ENCODE data around the gene CFAP43.
A peak's percentile ranks its signal among the peaks of the same experiment; 100 is the strongest.

Gene CFAP43, protein sequence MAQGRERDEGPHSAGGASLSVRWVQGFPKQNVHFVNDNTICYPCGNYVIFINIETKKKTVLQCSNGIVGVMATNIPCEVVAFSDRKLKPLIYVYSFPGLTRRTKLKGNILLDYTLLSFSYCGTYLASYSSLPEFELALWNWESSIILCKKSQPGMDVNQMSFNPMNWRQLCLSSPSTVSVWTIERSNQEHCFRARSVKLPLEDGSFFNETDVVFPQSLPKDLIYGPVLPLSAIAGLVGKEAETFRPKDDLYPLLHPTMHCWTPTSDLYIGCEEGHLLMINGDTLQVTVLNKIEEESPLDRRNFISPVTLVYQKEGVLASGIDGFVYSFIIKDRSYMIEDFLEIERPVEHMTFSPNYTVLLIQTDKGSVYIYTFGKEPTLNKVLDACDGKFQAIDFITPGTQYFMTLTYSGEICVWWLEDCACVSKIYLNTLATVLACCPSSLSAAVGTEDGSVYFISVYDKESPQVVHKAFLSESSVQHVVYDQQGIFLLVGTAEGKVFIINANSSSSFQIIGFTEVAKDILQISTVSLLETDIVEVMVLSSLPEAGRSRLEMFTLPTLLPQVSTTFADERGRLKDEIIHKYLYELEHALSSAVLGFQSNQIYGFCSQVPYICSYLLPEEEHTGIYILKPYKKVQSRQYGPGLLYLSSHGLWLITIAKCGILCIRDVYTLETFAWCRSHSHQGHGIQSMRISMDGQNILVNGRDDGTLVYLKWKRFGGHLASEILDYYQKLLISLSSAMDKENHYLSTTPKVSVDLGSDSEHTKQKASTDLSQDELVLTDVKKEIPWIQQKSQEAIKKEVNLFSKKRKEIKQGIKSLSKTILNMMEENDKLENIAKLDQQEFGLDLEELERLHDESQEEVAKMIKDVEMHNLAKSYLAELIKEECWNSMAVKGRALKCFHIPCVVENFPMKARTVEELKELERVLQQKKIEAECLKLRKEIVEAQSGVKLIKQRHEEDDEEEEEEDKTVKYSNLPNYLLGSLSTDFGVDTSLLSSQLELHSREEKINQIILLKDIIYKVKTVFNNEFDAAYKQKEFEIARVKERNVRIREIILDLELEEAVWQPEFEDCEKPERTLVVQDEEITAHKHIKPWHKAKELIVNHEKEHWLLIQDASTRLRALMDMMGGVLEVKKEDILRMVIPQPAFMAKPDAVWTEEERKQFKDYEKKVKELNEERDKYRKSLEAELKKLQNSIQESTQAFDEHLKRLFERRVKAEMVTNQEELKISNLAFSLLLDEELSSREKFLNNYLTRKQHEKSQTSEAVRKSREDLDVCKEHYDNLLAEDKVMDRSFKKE (N-terminal part only)

DNA sequence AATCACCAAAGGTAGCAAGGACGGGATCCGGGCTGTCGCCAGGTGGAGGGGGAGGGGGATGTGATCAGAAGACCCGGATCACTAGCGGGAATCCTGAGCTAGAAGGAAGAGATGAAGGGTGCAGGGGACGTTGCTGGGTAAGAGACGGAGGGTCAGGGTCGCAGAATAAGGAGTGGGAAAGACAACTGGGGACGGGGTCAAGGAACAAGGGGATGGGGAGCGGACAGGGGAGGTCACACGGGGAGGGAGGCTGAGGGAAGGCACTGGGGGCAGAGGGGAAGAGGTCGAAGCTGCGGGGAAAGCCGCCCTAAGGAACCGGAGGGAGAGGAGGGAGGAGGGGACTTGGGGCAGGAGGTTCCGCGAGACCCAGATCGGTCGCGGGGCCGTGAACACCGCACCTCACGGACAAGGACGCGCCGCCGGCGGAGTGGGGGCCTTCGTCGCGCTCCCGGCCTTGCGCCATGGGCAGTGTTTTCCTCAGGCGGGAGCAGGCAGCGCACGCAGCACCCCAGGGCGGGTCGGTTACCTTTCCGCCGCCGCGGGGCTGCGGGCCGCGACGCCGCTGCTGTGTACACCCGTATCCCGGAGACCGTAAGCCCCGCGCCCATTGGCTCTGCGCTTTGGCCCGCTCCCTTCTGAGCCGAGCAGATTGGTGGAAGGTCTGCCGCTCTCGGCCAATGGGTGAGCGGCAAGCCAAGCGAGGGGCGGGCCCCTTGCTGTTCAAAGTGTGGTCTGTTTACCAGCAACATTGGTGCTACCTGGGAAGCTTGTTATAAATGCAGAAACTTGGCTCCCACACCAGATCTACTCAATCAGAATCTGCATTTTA, at the start of gene CFAP43:
CFAP43 (minus strand) TSS at position 581 of the 829 bp plus-strand sequence; CDS start at position 463, 118 bp downstream.
- DNase-seq, result peak; percentile 99

DNA sequence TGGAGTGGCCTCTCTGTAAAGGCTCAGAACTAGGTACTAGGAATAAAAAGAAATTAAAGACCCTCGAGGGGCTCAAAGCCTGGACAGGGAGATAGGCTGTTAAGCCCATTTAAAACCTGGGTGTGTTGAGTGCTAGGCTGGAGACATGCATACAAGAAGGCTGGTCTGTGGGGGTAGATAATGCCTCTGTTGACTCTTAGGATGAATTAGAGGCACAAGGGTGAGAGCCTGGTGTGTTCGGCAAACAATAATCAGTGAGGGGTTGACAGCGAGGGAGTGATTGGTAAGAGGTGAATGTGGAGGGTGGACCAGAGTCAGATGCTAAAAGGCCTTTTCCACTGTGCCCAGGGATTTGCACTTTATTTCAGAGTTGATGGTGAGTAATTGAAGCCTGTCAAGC, 49.5 kb upstream of the CFAP43 start:
- DNase-seq, result no peak

DNA sequence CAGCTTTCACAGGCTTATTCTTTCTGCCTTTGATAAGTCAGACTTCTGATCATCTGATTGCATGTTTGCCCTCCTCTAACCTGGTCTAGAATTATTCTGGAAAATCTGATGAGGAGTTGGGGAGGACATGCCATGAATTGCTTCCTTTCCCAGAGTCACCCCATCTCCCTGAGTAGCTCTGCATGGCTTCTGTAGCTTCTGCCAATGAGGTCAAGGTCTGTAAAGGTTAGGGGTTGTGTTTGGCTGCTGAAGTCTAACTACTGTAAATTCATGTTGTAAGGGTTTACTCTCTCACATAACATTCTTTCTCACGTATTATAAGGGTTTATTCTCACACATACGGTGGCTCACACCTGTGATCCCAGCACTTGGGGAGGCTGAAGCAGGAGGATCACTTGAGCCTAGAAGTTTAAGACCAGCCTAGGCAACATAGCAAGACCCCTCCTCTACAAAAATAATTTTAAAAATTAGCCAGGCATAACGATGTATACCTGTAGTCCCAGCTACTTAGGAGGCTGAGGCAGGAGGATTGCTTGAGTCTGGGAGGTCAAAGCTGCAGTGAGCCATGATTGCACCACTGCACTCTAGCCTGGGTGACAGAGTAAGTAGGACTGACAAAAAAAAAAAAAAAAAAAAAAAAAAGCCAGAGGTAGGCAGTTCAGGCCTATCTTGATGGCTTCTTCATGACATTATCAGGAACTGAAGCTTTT, 47.5 kb upstream of the CFAP43 start:
- DNase-seq, result no peak

DNA sequence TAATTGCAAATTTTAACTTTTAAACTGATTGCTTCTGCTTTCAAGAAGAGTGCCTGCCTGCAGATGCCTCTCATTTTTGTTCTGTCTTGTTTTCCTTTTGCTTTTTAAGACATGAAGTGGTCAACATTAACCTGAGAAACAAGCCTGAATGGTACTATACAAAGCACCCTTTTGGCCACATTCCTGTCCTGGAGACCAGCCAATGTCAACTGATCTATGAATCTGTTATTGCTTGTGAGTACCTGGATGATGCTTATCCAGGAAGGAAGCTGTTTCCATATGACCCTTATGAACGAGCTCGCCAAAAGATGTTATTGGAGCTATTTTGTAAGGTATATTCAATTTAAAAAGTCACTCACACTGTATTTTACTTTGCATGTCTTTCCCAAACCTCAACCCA, 45.6 kb upstream of the CFAP43 start:
- DNase-seq, result no peak

DNA sequence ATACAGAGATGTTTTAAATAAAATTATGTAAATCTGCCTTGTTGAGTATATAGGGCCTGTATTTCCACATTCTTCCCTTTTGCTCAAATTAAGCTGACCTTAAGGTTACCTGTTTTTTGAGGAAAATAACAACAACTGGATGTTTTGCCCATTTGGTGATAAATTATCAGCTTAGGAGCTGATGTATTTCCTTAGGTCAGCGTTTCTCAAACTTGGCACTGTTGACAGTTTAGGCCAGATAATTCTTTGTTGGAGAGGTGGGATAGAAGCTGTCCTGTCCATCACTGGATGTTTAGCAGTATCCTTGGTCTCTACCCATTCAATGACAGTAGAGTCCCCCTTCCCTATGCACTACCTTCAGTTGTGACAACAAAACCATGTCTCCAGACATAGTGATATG, 44.0 kb upstream of the CFAP43 start:
- no peak for DNase-seq

DNA sequence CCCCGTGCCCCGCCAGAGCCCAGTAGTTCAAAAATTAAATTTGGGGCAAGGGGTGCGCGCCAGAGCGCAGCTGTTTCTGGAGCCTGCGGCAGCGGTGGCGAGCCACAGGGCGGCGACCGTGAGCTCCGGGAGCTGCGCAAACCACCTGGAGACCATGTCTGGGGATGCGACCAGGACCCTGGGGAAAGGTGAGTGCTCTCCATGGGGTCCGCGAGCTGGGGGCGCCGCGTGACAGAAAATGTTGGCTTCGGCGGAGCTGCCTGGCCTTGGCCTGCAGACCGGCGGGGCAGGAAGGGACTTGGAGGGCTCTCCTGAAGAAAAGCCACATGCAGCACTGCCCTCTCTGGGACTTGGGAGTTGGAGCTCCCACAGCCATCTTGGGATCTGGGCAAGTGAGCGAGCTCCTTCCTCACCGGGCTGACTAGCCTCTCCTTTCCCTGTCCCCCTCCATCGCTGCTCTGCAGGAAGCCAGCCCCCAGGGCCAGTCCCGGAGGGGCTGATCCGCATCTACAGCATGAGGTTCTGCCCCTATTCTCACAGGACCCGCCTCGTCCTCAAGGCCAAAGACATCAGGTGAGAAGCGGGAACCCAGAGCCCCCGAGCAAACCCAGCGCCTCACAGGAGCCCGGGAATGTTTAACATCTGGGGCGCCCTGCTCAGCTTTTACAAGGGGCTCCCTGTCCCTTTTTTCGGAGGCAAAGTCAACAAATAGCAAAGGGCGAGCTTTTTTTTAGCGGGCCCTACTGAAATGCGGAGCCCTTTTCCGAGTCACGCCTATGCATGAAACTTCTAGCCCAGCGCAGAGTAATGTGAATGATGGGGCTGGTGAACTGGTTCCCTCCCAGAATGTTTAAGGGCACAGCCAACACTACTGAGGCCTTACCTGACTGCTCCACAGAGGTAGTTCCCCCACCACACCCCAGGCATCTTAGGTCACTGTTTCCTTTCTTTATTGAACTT, 42.9 kb upstream of the CFAP43 start:
- peak; percentile 48 for DNase-seq

DNA sequence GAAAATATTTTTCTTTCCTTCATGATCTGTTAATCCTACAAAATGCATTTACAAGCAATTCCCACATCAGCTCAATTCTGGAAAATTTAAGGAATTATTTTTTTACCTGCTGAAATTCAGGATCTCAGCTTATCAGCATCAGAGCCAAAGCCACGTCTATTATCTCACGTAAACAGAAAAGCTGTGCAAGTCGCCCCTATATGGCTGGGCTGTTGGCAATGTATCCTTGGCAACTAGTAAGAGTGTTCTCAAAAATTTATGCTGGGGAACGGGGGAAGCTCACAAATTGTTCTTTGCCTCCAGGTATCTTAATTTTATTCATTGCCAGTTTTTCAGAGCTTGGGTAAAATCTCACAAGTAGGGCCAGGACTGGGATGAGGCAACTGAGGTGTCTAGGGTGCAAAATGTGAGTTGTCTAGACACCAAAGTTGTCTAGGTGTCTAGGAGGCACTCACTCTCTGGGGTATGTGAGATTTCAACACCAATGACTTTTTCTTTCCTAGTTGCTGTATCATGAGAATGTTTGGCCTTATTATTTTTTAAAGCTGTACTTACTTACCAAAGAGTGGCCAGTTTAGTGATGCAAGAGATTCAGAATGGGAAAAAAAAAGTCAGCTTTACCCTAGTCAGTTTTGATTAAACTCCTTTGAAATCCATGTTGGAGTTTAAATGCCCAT, 41.9 kb upstream of the CFAP43 start:
- DNase-seq, result no peak

DNA sequence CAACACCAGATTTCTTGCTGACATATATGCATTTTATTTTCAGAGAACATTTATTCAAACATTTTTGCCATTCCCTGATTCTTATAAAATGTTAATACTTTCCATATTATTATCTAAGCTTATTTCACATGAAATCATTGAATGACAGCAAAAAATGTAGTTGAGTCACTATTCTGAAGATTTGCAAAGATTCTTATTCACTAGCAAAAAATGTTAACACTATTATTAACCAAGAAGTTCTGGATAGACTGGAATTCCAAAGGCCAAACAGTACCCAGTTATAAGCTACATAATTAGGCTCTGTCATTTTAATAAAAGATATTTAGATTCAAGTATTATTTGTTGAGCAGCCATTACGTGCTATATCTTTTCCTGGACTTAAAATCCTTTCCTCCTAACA, 41.1 kb upstream of the CFAP43 start:
- DNase-seq, result no peak

DNA sequence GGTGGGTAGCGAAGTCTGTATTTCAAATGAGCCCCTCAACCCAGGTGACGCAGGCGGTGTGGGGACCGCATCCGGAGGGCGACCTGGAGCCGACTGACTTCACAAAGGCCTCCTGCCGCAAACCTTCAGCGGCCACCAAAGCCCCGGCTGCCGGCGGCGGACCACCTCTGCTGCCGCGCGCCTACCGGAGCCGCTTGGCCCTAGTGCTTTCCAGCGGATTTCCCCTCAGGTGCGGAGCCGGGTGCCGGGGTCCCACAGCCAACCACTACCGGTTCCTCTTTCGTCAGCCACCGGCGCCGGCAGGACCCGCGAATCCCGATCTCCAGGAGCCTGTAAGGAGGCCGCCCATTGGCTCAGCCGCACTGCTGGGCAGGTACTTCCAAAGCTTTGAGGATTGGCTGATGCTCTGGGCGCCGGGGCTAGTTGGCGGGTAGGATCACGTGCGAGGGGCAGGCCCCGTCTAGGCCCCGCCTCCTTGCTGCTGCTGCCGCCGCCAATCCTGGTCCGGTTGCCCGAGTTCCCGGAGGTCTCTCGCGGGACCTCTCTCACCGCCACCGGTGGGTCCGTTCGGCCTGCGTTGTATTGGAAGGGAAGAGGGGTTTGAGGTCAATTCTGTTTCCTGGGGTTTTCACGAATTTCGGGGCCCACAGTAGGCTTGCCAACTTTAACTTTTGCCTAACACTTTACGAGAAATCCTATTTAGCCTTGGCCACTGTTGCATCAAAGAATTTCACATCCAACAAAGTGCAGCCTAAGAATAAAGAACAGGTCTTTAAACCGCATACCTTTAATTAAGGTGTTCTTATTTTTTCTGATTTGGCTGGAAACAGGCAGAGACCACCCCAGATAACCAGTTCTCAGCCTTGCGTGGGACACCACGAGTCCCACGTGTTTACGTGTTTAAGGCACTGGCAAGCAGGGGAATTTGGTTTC, 36.8 kb upstream of the CFAP43 start, which contains the start of gene GSTO2:
GSTO2 (plus strand) TSS at position 472 of the 933 bp plus-strand sequence. CDS start 5,732 bp downstream, outside the sequence.
- peak; percentile 99 for DNase-seq

DNA sequence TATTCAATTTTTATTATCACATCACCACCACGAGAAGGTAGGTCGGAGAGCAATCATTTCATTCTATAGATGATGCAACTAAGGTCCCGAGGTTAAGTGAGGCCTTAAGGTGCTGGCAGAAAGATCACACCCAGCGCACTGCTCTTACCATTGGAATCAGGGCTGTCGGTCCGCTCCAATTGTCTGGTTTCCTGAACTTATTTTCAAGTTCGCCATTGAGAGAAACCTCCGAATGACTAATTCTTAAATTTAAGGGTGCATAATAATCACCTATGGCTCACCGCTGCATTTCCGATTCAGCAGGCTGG, 36.2 kb upstream of the CFAP43 start:
- DNase-seq, result no peak

DNA sequence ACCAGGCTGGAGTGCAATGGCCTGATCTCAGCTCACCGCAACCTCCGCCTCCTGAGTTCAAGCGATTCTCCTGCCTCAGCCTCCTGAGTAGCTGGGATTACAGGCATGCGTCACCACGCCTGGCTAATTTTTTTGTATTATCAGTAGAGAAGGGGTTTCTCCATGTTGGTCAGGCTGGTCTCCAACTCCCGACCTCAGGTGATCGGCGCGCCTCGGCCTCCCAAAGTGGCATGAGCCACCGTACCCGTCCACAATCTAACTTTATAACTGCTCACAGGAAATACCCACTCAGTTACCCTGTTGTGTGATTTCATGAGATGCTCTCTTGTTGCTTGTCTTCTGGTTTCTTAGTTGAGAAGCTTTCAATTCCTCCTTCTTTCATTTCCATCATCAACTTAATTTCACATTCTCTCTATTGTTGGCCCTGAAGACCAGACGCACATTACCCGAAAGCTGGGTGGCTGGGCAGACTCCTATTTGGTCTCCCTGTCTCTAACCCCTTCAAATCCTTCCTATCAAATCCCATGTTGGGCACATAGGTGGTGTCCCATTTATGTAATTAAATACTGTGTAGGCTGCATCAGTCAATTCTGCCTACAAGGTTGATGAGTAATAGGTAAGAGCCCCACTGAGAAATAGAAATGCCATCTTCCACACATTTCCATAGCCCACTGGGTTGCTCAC, 35.7 kb upstream of the CFAP43 start:
- no peak for DNase-seq

DNA sequence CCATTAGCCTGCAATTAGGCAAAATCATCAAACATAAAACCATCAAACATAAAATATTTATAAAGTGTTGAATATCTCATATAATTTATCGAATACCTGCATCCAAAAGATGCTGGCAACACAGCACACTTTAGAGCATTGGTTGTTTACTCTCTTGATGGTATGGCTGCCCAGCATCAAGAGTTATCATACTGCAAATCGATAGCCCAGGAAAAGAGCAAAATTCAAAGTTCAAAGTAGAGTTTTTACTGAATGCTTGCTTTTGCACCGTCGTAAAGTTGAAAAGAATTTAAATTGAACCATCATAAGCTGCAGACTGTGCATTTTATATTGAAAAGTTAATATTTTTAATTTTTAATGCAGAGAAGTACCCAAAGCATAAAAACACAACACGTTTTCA, 32.6 kb upstream of the CFAP43 start:
- DNase-seq, result no peak

DNA sequence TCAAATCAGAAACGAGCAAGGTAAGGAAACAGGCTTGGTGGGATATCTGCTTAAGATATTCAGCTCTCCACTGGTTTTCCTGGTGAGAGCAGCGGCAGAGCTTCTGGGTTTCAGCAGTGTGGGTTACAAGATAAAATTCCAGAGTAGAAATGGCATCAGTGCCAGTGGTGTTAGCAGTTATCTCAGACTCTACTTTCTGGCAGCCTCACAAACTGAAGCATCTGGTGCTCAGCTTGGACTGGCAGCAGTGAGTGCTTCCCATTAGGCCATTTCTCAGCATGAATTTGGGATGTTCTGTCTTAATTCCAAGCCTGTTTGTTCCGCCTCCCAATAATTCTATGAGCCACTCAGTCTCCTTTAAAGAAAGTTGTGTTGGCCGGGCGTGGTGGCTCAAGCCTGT, 29.9 kb upstream of the CFAP43 start:
- no peak for DNase-seq

DNA sequence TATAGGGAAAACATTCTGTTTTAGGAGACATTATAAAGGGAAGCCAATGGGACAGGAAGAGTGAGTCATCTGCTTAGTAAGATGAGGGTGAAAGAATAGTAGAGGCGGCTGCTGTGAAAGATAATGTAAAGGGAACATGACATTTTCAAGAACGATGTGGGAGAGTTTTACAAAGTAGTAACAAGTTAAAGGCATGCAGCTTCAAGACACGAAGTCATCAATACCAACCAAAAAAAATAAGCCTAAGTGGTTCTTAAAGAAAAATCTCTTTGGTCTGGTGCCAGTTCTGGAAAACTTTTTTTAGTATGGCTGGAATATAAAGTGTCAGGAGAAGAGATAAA, 28.6 kb upstream of the CFAP43 start:
- DNase-seq, result no peak

DNA sequence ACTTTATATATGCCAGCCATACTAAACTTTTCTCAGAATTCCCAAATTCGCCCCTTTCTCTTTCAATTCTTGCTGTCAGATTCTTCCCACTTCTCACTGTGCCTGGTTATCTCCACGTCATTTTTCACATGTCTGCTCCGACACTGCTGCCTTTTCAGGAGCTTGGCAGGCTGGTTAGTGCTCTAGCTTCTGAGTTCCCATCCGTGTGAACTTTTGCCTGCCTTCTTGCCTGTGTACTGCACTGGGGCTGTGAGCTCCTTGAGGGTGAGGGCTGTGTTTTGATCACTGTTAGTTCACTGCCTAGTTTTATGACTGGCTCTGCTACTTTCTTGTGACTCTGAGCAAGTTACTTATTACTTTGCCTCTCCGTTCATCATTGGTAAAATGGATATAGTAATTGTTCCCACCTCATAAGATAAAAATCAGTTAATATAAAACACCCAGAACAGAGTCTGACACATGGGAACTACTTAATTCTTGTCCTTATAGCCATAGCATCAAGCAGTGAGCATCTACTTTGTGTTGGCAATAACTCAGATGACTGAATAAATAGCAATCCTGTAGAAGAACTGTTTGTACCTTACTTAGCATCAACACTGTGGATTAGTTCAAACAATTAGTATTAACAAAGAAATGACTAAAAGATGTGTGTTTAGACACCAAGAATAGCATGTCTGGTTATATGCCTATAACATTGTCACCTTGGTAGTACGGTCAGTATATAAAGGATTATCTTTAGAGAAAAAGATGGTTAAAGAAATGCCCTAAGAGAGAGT, 28.0 kb upstream of the CFAP43 start:
- no peak for DNase-seq

DNA sequence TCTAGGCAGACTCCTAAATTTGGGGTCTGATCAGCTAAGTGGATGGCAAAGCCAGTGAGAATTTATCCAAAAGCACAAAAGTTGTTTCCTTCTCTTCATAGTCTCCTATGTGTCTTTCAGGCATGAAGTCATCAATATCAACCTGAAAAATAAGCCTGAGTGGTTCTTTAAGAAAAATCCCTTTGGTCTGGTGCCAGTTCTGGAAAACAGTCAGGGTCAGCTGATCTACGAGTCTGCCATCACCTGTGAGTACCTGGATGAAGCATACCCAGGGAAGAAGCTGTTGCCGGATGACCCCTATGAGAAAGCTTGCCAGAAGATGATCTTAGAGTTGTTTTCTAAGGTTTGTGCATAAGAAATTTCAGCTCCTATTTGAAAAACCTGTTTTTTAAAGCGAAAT, 27.3 kb upstream of the CFAP43 start:
- no peak for DNase-seq

DNA sequence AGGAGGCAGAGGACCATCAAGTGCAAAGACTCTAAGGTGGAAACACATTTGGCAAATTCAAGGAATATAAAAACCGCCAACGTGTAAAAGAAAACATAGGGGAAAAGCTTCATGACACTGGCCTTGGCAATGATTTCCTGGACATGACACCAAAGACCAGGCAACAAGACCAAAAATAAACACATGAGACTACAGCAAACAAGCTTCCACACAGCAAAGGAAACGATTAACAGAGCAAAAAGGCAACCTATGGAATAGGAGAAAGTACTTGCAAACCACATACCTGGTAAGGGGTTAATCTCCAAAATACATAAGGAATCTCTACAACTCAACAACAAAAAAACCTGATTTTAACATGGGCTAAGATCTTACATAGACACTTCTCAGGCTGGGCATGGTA, 26.0 kb upstream of the CFAP43 start:
- DNase-seq, result no peak

Measured in CD4-positive, alpha-beta T cell treated with Interleukin-10 for 1 hour (primary cell).